GM23248 (cell line): ENCODE results near the gene C2orf49. TPM values are rescaled to one million over a fixed set of nuclear protein-coding genes. Genes with fewer than 3 reads are reported as not detected.

Source experiments
- DNase-seq: peaks from one replicate; pipeline ENCODE4 v3.0.0-alpha.2; 2015
- H2AFZ ChIP-seq: fragments of 200-600 bp; sonication (generic); 2 replicates; pipeline ENCODE4 v1.6.1; 2016; ENCODE audit warnings: antibody characterized with exemption
- H3F3A ChIP-seq: fragments of 200-600 bp; sonication (generic); 2 replicates; pipeline ENCODE4 v1.6.1; 2016; ENCODE audit warnings: mild to moderate bottlenecking, antibody characterized with exemption, mixed run types; ENCODE audit not compliant: insufficient read depth
- H3K27ac ChIP-seq: fragments of 200-600 bp; sonication (generic); 2 replicates; pipeline ENCODE4 v1.5.1; 2016; ENCODE audit warnings: mild to moderate bottlenecking
- H3K27me3 ChIP-seq: fragments of 200-600 bp; sonication (generic); replicated peaks from 2 replicates; pipeline ENCODE4 v1.6.1; 2016; ENCODE audit warnings: mild to moderate bottlenecking; ENCODE audit not compliant: insufficient read depth
- H3K36me3 ChIP-seq: fragments of 200-600 bp; sonication (generic); 2 replicates; pipeline ENCODE4 v1.6.1; 2016; ENCODE audit warnings: low read depth, mild to moderate bottlenecking
- H3K4me1 ChIP-seq: fragments of 200-600 bp; sonication (generic); 2 replicates; pipeline ENCODE4 v1.6.1; 2016; ENCODE audit warnings: mild to moderate bottlenecking; ENCODE audit not compliant: insufficient read depth
- H3K4me2 ChIP-seq: fragments of 200-600 bp; sonication (generic); one replicate; pipeline ENCODE4 v1.6.1; 2016; ENCODE audit warnings: mild to moderate bottlenecking; ENCODE audit not compliant: unreplicated experiment
- H3K4me3 ChIP-seq: fragments of 200-600 bp; sonication (generic); 2 replicates; pipeline ENCODE4 v1.5.1; 2016; ENCODE audit warnings: mild to moderate bottlenecking
- H3K79me2 ChIP-seq: fragments of 200-600 bp; sonication (generic); 2 replicates; pipeline ENCODE4 v1.6.1; 2016; ENCODE audit warnings: mild to moderate bottlenecking; ENCODE audit not compliant: insufficient read depth
- H3K9ac ChIP-seq: fragments of 200-600 bp; sonication (generic); 2 replicates; pipeline ENCODE4 v1.6.1; 2016; ENCODE audit warnings: mild to moderate bottlenecking
- H3K9me2 ChIP-seq: fragments of 200-600 bp; sonication (generic); 2 replicates; pipeline ENCODE4 v1.6.1; 2016; ENCODE audit warnings: mixed run types, mild to moderate bottlenecking, moderate library complexity; ENCODE audit not compliant: insufficient read depth
- H3K9me3 ChIP-seq: fragments of 200-600 bp; sonication (generic); one replicate; pipeline ENCODE4 v1.6.1; 2017; ENCODE audit warnings: low read depth
- H4K20me1 ChIP-seq: fragments of 200-600 bp; sonication (generic); 2 replicates; pipeline ENCODE4 v1.6.0; 2016; ENCODE audit not compliant: insufficient read depth
- EZH2 ChIP-seq: fragments of 200-600 bp; sonication (generic); IDR thresholded peaks from 2 replicates; pipeline ENCODE4 v1.6.1; 2018; ENCODE audit warnings: antibody characterized with exemption, mild to moderate bottlenecking; ENCODE audit not compliant: insufficient read depth, poor library complexity, severe bottlenecking
- EZH2phosphoT487 ChIP-seq: fragments of 200-600 bp; sonication (generic); IDR thresholded peaks from 2 replicates; pipeline ENCODE4 v1.6.1; 2018; ENCODE audit warnings: antibody characterized with exemption, moderate library complexity, mild to moderate bottlenecking, low read depth; ENCODE audit not compliant: insufficient read depth
- WGBS, 2 experiments: methylation state at CpG; one replicate each; pipeline ENCODE4 v1.1.6; 2015 to 2017; ENCODE audit warnings: low lambda C conversion rate in 2 of 2, low coverage in 1 of 2; ENCODE audit errors: missing lambda C conversion rate in 2 of 2; 5-methylcytosine and 5-hydroxymethylcytosine counted together
- in situ Hi-C: fragments of 300-500 bp; cut with MboI; formaldehyde crosslinking; loops from 2 replicates; pipeline ENCODE4 v1.15.0; 2020
- polyA plus RNA-seq: library from polyadenylated mRNA; unstranded; fragments of >200 nt; fragmentation: Nextera tagmentation; extraction: Ambion mirVana; gene quantifications from 2 replicates; pipeline ENCODE4 v1.2.1, GENCODE V29; 2016
- total RNA-seq: library from RNA; depleted of rRNA; stranded (reverse); fragments of >200 nt; shearing (Covaris generic); gene quantifications from 2 replicates; pipeline ENCODE4 v1.2.3, GENCODE V29; 2014

The C2orf49 gene
- total and polyA plus RNA-seq, 2 experiments from 2014 or later, result 9.0 to 13.6 TPM

GRCh38 chr2:105321875-105322646 is 15.3 kb upstream of the C2orf49 start:
- 67 to 70% methylated on average over 3 of the region's 3 CpGs for WGBS, 2 experiments
- H3K36me3 ChIP-seq, result no peaks in the 10 kb centered on the region
- no peaks in the 10 kb centered on the region for H4K20me1 ChIP-seq
- H3K9me2 ChIP-seq, result no peaks in the 10 kb centered on the region
- no peaks in the 10 kb centered on the region for H3K27me3 ChIP-seq
- 0 out of 2 replicates have a peak, but pooled peaks cover 8% of the 10 kb centered on the region for H3F3A ChIP-seq
- H3K4me2 ChIP-seq, result no peak overlapping the region
- peaks cover 25% of the 10 kb centered on the region for H3K4me1 ChIP-seq
- H3K4me3 ChIP-seq, result no peak overlapping the region
- peak; percentile 41 for DNase-seq
- H3K27ac ChIP-seq, result no peak overlapping the region
- H3K9me3 ChIP-seq, result no peaks in the 10 kb centered on the region
- H2AFZ ChIP-seq, result no peak overlapping the region
- in situ Hi-C loops, result no loop called here
- TF ChIP-seq EZH2, result no peak
- no peak for TF ChIP-seq EZH2phosphoT487
- H3K9ac ChIP-seq, result no peak overlapping the region
- H3K79me2 ChIP-seq, result peaks cover 62% of the 10 kb centered on the region

GRCh38 chr2:105323111-105323510 is 14.2 kb upstream of the C2orf49 start:
- H3K9me3 ChIP-seq, result no peaks in the 10 kb centered on the region
- in situ Hi-C loops, result no loop called here
- no peak overlapping the region for H3K4me2 ChIP-seq
- H3K4me1 ChIP-seq, result peaks cover 25% of the 10 kb centered on the region
- no peak for TF ChIP-seq EZH2phosphoT487
- no peak for TF ChIP-seq EZH2
- no peak overlapping the region for H3K4me3 ChIP-seq
- 0 out of 2 replicates have a peak, but pooled peaks cover 8% of the 10 kb centered on the region for H3F3A ChIP-seq
- no peaks in the 10 kb centered on the region for H3K9me2 ChIP-seq
- no peak overlapping the region for H3K27ac ChIP-seq
- H3K9ac ChIP-seq, result no peak overlapping the region
- H3K36me3 ChIP-seq, result no peaks in the 10 kb centered on the region
- no peaks in the 10 kb centered on the region for H3K27me3 ChIP-seq
- peaks cover 65% of the 10 kb centered on the region for H3K79me2 ChIP-seq
- WGBS, 2 experiments, result 97 to 100% methylated on average over 5 of the region's 5 CpGs
- H2AFZ ChIP-seq, result no peak overlapping the region
- no peak for DNase-seq
- no peaks in the 10 kb centered on the region for H4K20me1 ChIP-seq

- peaks cover 69% of the 10 kb centered on the region for H3K79me2 ChIP-seq
- no peaks in the 10 kb centered on the region for H3K9me3 ChIP-seq
- no peaks in the 10 kb centered on the region for H3K27me3 ChIP-seq
- in situ Hi-C loops, result no loop called here
- H3K4me3 ChIP-seq, result no peak overlapping the region
- H3K27ac ChIP-seq, result no peak overlapping the region
- H3K4me1 ChIP-seq, result peaks cover 31% of the 10 kb centered on the region
- no peak overlapping the region for H3K4me2 ChIP-seq
- H4K20me1 ChIP-seq, result no peaks in the 10 kb centered on the region
- 0 out of 2 replicates have a peak, but pooled peaks cover 8% of the 10 kb centered on the region for H3F3A ChIP-seq
- TF ChIP-seq EZH2 (no peak), EZH2phosphoT487 (no peak)
- no peaks in the 10 kb centered on the region for H3K9me2 ChIP-seq
- no peak for DNase-seq
- H2AFZ ChIP-seq, result no peak overlapping the region
- H3K9ac ChIP-seq, result no peak overlapping the region
- H3K36me3 ChIP-seq, result no peaks in the 10 kb centered on the region
- WGBS, 2 experiments, result 79 to 87% methylated on average over 4 of the region's 4 CpGs
These were observed 13.2 kb upstream of the C2orf49 start for GRCh38 chr2:105324101-105324500.

- Histone ChIP-seq H3K79me2 (peaks cover 67% of the 10 kb centered on the region), H4K20me1 (no peaks in the 10 kb centered on the region), H3K4me3 (no peak overlapping the region), H2AFZ (no peak overlapping the region), H3K27ac (peak overlapping the region; percentile 56), H3K4me2 (peak overlapping the region; percentile 9), H3F3A (0 out of 2 replicates have a peak, but pooled peaks cover 8% of the 10 kb centered on the region), H3K9me2 (no peaks in the 10 kb centered on the region), H3K4me1 (peaks cover 31% of the 10 kb centered on the region), H3K9me3 (no peaks in the 10 kb centered on the region), H3K36me3 (no peaks in the 10 kb centered on the region), H3K27me3 (no peaks in the 10 kb centered on the region), H3K9ac (no peak overlapping the region)
- WGBS, 2 experiments, result 79 to 86% methylated on average over 4 of the region's 4 CpGs
- in situ Hi-C loops, result no loop called here
- TF ChIP-seq EZH2phosphoT487 (no peak), EZH2 (no peak)
- peak; percentile 54 for DNase-seq
These were observed 12.6 kb upstream of the C2orf49 start for GRCh38 chr2:105324732-105325131.
